ENCODE data around the gene POM121L2.

DNA sequence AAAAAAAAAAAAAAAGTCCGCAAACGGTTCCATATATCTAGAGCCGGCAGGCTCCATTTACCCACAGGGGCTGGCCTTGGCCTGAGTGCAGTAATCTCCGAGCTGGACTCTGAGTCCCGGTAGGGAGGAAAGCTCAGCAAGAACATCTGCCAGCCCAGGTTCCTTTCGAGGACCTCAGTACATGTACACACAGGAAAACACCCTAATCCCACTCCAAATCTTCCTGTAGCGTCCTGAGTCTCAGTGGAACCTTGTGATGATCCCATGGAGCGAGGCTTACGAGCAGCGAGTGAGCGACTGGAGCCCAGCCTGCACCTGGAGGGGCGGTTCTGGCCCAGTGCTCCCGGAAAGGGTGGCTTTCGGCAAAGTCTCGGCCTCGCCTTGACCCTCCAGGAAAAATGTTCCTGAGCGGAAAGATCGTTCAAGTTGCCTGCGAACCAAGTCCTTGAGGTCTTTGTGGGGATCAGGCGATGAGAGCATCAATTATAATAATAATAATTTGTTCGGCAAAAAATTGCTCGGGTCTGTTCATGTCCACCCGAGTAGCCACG lies 32.5 kb downstream of the POM121L2 start:
- TF ChIP-seq CTCF (IDR thresholded peaks at IDR 0.05; ENCODE audit: poor library complexity, severe bottlenecking) = no peak
- no peak for TF ChIP-seq POLR2AphosphoS5 (IDR thresholded peaks at IDR 0.05)
- no peak for TF ChIP-seq REST (IDR thresholded peaks at IDR 0.05; ENCODE audit: borderline replicate concordance)
- no peak for TF ChIP-seq EP300 (conservative IDR thresholded peaks at IDR 0.05; ENCODE audit: poor library complexity, severe bottlenecking)
- TF ChIP-seq SMC3 (conservative IDR thresholded peaks at IDR 0.05; ENCODE audit: poor library complexity) = no peak
- no peak for TF ChIP-seq MXI1 (conservative IDR thresholded peaks at IDR 0.05; ENCODE audit: poor library complexity, severe bottlenecking)

Data from neural cell (in vitro differentiated cells).